ENCODE data around the gene COL5A1. TPM values are rescaled to one million over a fixed set of nuclear protein-coding genes. Genes with fewer than 3 reads are reported as not detected.

The COL5A1 gene
- total RNA-seq, 1 experiment from 2014 or later, result not detected

DNA sequence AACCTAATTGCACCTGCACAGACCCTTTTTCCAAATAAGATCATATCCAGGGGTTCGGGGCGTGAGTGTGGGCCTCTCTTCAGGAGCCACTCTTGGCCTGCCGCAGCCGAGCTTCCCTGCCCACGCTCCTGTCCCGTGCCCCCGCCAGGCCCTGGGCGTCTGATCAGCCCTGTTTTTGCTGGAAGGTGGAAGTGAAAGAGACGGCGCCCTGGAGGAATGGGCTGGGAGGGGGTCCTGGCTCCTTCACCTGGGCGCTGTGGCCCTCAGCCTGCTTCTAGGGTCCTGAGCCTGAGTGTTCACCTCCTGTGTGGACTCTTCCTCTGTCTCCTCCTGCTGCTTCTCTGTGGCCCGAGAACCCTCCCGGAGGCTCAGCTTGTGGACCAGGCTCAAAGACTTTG, 11.2 kb upstream of the COL5A1 start:
- BruUV-seq (replicated peaks), result no TSS peak
- TF ChIP-seq, protein P1, sequence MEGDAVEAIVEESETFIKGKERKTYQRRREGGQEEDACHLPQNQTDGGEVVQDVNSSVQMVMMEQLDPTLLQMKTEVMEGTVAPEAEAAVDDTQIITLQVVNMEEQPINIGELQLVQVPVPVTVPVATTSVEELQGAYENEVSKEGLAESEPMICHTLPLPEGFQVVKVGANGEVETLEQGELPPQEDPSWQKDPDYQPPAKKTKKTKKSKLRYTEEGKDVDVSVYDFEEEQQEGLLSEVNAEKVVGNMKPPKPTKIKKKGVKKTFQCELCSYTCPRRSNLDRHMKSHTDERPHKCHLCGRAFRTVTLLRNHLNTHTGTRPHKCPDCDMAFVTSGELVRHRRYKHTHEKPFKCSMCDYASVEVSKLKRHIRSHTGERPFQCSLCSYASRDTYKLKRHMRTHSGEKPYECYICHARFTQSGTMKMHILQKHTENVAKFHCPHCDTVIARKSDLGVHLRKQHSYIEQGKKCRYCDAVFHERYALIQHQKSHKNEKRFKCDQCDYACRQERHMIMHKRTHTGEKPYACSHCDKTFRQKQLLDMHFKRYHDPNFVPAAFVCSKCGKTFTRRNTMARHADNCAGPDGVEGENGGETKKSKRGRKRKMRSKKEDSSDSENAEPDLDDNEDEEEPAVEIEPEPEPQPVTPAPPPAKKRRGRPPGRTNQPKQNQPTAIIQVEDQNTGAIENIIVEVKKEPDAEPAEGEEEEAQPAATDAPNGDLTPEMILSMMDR (IDR thresholded peaks at IDR 0.05; ENCODE audit: unreplicated experiment), result no peak
- no peak overlapping the region for H3K4me3 Mint-ChIP-seq (ENCODE audit: unreplicated experiment)
- no peak overlapping the region for H3K27ac Mint-ChIP-seq (ENCODE audit: low read depth, unreplicated experiment)
- peaks cover 11% of the 10 kb centered on the region for H3K4me1 Mint-ChIP-seq (ENCODE audit: insufficient read depth, unreplicated experiment)
- H3K9me3 Mint-ChIP-seq (ENCODE audit: unreplicated experiment), result no peaks in the 10 kb centered on the region
- H3K27me3 Mint-ChIP-seq (ENCODE audit: insufficient read depth, unreplicated experiment), result peaks cover 10% of the 10 kb centered on the region
- no peak for DNase-seq (ENCODE audit: unreplicated experiment)
- ChIA-PET POLR2A (interaction anchor here (0.6 kb wide), 1 partner anchor 61 kb away, joined by 3 read pairs; no protein-coding TSS in a partner anchor), CTCF (interaction anchor here (0.6 kb wide), 1 partner anchor 299 kb away, joined by 3 read pairs; no protein-coding TSS in a partner anchor)
- intact Hi-C loops (cut with micrococcal nuclease), result no loop called here
- H3K36me3 Mint-ChIP-seq (ENCODE audit: insufficient read depth, unreplicated experiment), result no peaks in the 10 kb centered on the region

DNA sequence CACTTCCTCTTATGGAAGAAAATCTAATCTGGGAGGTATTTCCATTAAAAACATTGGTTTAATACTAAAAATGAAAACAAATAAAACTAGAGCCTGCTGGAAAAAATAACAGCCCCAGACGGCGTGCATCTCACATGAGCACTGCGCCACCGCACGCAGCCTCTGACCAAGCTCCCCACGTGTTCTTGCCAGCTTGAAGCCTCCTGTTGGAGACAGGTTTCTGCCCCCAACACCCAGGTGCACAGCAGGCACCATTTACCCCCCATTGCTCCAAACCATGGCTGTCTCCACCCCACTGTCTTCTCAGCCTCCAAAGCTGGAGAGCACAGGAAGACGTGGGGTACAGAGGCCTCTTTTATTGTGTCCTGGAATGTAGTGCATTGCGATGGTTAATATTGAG, 10.7 kb upstream of the COL5A1 start:
- ChIA-PET POLR2A (no interaction called here), CTCF (interaction anchor here (0.6 kb wide), 1 partner anchor 299 kb away, joined by 3 read pairs; no protein-coding TSS in a partner anchor)
- H3K9me3 Mint-ChIP-seq (ENCODE audit: unreplicated experiment), result no peaks in the 10 kb centered on the region
- H3K27me3 Mint-ChIP-seq (ENCODE audit: insufficient read depth, unreplicated experiment), result peaks cover 14% of the 10 kb centered on the region
- no peaks in the 10 kb centered on the region for H3K36me3 Mint-ChIP-seq (ENCODE audit: insufficient read depth, unreplicated experiment)
- H3K4me1 Mint-ChIP-seq (ENCODE audit: insufficient read depth, unreplicated experiment), result peaks cover 6% of the 10 kb centered on the region
- no peak for DNase-seq (ENCODE audit: unreplicated experiment)
- H3K4me3 Mint-ChIP-seq (ENCODE audit: unreplicated experiment), result no peak overlapping the region
- BruUV-seq (replicated peaks), result no TSS peak
- intact Hi-C loops (cut with micrococcal nuclease), result no loop called here
- H3K27ac Mint-ChIP-seq (ENCODE audit: low read depth, unreplicated experiment), result no peak overlapping the region
- TF ChIP-seq, protein P1 (IDR thresholded peaks at IDR 0.05; ENCODE audit: unreplicated experiment), result no peak

DNA sequence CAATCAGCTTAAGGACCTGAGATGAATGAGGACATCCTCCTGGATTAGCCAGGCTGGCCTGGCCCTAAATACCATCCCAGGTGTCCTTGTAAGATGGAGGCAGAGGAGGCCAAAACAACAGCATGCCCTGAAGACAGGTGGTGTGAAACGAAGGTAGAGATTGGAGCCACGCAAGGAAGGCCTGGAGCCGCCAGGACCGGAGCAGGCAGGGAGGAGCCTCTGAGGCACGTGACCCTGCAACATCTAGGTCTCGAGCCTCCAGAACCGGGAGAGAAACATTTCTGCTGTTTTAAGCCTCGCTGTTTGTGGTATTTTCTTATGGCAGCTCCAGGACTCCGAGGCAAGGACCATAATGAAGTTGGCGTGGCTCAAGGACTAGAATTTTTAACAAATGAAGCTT, 9.7 kb upstream of the COL5A1 start:
- POLR2A ChIA-PET, result no interaction called here
- H3K27me3 Mint-ChIP-seq (ENCODE audit: insufficient read depth, unreplicated experiment), result peaks cover 24% of the 10 kb centered on the region
- H3K4me3 Mint-ChIP-seq (ENCODE audit: unreplicated experiment), result no peak overlapping the region
- TF ChIP-seq, protein P1 (IDR thresholded peaks at IDR 0.05; ENCODE audit: unreplicated experiment), result no peak
- no peaks in the 10 kb centered on the region for H3K36me3 Mint-ChIP-seq (ENCODE audit: insufficient read depth, unreplicated experiment)
- H3K4me1 Mint-ChIP-seq (ENCODE audit: insufficient read depth, unreplicated experiment), result no peaks in the 10 kb centered on the region
- CTCF ChIA-PET, result no interaction called here
- no peak for DNase-seq (ENCODE audit: unreplicated experiment)
- H3K9me3 Mint-ChIP-seq (ENCODE audit: unreplicated experiment), result no peaks in the 10 kb centered on the region
- intact Hi-C loops (cut with micrococcal nuclease), result no loop called here
- H3K27ac Mint-ChIP-seq (ENCODE audit: low read depth, unreplicated experiment), result no peak overlapping the region
- BruUV-seq (replicated peaks), result no TSS peak

DNA sequence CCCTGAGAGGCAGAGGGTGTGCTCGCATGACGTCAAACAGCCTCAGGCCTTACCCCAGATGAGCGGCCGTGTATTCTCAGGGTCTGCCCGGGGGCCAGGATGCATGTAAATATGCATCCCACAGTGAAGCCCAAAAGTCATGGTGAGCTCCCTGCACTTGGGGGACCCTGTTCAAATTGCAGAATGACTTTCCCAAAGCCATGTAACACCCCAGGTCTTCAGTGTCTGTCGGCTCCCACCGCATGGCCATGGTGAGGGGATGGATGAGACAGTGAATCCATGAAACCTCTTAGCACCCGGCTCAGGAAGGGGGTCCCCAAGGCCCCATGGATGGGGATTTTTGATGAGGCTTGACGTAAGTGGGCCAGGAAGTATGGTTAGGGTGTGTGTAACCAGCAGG, 9.3 kb upstream of the COL5A1 start:
- intact Hi-C loops (cut with micrococcal nuclease), result no loop called here
- CTCF ChIA-PET, result no interaction called here

More for the DNA sequence above, 9.3 kb upstream of the COL5A1 start:
- H3K9me3 Mint-ChIP-seq (ENCODE audit: unreplicated experiment), result no peaks in the 10 kb centered on the region
- no peak for DNase-seq (ENCODE audit: unreplicated experiment)
- H3K27ac Mint-ChIP-seq (ENCODE audit: low read depth, unreplicated experiment), result no peak overlapping the region
- no peaks in the 10 kb centered on the region for H3K36me3 Mint-ChIP-seq (ENCODE audit: insufficient read depth, unreplicated experiment)
- H3K27me3 Mint-ChIP-seq (ENCODE audit: insufficient read depth, unreplicated experiment), result peaks cover 24% of the 10 kb centered on the region
- H3K4me3 Mint-ChIP-seq (ENCODE audit: unreplicated experiment), result no peak overlapping the region
- BruUV-seq (replicated peaks), result no TSS peak
- no peaks in the 10 kb centered on the region for H3K4me1 Mint-ChIP-seq (ENCODE audit: insufficient read depth, unreplicated experiment)
- POLR2A ChIA-PET, result no interaction called here
- TF ChIP-seq, protein P1 (IDR thresholded peaks at IDR 0.05; ENCODE audit: unreplicated experiment), result no peak

All from MCF 10A (cell line).